GM18511 (cell line): ENCODE measurements around the gene HOXD9.

ENCODE experiments used
- ATAC-seq: cut with Tn5 transposase; IDR thresholded peaks from one replicate; pipeline ENCODE4 v1.9.1; 2021; ENCODE audit warnings: mild to moderate bottlenecking, moderate library complexity; ENCODE audit not compliant: unreplicated experiment

Gene HOXD9

DNA sequence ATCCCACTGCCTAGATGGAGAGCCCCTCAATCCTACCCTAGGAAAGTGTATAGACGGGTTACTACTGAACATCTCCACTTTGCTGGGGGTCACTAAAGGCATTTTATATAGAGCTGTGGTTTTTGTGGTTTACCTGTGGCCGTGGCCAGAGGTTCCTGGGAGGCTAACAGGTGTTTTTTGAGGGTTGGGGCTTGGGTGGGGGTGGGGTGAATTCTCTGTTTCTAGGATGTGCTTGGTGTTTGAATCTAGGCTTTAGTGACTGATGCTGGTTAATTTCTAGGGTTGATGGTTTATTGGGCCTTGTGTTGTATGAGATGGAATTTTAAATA lies 14.7 kb downstream of the HOXD9 start:
- no peak for ATAC-seq

DNA sequence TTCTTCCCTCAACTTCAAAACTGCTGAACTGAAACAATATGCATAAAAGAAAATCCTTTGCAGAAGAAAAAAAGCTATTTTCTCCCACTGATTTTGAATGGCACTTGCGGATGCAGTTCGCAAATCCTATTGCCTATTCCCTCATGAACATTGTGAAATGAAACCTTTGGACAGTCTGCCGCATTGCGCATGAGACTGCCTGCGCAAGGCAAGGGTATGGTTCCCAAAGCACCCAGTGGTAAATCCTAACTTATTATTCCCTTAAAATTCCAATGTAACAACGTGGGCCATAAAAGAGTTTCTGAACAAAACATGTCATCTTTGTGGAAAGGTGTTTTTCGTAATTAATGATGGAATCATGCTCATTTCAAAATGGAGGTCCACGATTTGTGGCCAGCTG lies 15.4 kb downstream of the HOXD9 start:
- no peak for ATAC-seq

DNA sequence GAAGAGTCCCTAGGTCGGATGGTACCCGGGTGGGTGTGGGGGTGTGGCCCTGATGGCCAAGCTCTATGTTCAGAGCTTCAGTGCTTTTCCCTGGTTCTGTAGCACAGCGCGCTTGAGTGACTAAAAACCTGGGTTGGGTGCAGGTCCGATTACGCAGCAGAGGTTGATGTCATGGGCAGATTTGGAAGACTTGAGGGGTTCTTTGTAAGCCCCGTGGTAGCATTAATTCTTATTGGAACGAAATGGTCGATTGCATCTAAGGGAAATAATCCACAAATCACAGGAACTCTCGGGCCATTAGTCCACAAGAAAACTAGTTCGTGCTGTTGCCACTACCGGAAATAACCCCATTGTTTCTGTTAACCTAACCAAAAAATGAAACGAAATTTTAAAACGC lies 16.0 kb downstream of the HOXD9 start:
- no peak for ATAC-seq

DNA sequence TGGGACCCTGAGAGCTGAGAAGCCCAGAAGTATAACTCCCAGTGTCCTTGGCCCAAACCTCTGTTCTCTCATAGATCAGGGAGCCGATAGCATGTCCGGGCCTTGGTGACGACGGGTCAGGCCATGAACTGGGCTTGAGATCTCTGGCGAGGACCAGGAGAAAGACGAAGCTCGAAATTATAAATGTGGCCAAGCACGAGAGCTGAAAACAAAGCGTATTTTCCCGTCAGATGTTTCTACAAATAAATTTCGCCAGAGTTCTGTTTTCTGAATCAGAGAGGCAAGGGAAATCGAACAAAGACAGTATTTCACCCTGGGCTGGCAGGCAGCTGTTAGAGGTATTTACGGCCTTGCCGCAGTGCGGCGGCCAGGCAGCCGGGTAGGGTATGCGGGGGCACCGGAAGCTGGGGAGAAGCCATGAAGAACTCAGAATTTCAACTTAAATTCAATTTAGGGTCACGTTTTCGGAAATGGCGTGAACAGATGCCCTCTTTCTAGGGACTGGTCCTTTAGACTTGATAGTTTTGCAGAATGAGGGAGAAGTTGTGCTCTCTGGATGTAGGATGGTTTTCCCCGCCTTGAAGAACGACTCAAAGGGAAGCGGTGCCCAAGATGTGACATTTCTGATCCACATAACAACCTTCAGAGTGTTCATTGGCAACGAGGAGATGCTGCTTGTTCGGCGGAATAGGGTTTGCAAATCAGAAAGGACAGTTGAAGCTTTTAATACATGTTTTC lies 16.6 kb downstream of the HOXD9 start:
- ATAC-seq: no peak

DNA sequence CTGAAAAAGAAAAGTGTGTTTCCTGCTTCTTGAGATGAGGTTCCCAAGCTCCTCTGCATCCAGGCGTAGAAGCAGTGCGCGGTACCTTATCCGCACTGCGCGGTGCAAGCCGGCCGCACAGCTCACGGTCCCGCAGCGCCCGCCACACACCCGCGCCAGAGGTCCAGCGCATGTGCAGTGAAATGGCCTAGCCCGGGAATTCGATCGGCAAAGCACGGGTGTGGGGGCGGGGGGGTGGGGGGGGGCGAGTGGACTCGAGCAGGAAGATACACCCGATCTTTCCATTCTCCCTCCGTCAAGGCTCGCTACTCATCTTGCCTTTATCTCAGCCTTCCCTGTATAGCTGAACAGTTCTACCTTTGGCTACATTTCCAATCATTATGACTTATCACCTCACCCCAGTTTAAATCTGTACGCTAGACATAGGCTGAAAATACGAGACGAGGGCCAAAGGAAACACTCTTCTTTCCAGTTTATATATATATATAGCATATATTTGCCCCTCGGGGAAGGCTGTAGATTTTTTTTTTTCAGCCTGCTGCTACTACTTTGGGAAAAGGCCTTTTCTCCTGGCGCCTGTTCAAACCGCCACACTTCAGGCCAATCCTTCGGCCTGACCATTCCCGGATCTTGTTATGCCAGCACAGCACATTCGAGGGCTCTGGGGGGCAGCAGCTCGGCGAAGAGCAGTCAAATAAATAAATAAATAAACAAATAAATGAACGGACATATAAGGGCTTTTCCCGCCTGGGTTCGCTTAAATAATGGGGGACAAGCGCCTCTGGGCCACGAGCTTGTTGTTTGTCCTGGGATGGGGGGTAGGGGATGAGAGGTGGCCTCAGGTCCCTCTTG lies 17.4 kb downstream of the HOXD9 start:
- no peak for ATAC-seq

DNA sequence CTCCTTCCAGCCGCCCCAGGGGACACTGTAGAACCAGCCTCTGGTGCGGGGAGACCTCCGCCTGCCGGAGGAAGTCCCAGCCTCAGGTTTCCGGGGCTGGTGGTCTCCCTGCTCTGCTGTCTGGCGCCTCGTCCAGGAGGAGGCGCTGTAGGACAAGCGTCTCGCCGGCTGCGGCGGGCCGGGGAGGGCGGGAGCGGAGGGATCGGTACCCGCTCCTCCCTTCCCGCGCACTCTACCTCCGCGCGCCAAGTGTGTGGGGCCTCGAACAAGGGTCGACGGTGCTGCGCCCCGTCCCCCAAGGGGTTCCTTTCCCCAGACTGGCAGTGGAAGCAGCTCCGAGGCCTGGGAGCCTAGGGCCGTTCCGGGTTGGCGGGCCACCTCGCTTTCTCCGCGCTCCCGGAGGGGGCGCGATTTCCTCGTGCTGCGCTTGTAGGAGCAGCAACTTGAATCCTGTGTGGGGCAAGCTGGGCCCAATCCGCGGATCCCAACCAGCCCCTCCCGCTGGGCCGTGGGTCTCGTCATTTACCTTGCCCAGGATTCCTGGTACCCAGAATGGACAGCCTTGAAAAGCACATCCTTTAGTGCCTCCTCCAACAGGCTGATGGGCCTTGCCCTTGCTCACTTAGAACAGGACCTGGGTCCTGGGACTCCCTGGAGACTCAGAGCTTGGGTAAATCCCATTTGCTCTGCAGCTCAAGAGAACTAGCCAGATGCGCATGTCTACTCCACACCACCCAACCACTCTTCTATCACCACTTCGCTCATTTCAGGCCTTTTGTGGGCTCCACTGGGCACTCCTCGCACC lies 18.2 kb downstream of the HOXD9 start:
- ATAC-seq: peak; percentile 96

DNA sequence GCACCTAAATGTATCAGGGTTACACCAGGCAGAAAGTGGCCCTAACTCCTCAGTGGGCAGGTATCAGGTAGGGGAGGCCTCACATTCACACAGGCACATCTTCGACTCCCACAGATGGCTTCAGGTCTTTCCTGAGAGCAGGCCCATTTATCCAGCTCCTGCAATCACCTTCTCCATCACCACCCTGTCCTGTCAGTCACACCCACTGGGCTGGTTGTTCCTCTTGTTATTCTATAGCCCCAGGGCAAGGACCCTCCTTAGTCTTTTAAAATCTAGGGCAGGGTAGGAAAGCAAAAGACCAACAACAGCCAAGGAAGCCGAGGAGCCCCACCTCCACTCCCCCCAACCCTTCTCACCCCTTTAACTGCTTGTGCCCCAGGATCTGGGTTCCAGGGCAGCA lies 19.8 kb downstream of the HOXD9 start:
- no peak for ATAC-seq

DNA sequence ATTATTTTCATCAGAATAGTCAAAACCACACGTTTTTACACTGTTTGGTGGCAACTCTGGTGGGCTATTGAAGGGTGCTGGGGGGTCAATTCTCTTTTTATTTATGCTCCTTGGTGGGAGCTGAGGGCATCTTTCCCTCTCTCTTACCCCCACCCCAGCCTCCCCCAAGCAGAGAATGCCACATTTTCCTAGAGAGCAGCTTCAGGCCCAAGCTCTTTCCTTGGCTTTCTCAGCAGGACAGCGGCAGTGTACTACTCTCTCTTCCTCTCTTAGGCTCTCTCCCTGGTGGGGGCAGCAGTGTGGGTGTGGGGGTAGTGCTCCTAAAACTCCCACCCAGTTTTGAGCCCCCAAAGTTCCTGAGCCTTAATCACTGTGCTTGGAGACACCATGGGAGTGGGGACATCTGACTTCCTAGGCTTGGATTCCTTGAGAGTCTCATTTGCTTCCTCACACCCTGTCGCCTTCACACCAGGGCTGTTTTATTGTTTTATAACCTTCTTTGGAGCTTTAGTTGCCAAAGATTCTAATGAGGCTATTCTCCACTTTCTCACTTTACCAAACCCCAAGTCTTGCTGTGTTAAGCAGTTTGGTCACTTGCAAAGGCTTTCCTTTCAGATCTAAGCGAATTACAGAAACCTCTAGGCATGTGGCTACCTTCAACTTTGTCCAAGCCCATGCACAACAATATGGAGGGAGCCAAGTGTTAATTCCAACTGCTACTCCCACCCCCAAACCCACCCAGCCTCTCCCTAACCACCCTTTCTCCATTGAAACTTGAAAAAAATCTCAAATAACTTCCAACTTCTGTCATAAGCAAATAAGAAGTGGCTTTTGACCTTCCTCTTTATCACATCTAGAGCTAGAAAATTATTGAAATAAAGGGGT lies 22.8 kb downstream of the HOXD9 start:
- ATAC-seq: no peak

DNA sequence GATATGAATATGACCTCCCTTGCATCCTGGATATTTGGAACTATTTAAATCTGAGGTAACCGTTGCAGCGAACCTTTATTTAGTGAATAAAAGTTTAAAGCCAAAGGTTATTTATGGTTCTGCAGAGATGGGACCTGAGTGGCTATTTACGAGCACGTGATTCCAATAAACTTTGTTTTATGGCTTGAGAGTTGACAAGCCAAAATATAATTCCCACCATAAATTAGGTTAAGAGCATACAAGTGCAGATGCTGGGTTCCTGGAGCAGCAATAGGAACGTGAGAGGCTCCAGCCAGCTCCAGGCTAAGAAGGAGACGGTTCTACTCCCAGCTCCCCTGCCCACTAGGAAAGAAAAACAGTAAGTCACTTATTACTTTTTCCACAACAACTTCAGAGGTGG lies 23.6 kb downstream of the HOXD9 start:
- ATAC-seq: no peak

DNA sequence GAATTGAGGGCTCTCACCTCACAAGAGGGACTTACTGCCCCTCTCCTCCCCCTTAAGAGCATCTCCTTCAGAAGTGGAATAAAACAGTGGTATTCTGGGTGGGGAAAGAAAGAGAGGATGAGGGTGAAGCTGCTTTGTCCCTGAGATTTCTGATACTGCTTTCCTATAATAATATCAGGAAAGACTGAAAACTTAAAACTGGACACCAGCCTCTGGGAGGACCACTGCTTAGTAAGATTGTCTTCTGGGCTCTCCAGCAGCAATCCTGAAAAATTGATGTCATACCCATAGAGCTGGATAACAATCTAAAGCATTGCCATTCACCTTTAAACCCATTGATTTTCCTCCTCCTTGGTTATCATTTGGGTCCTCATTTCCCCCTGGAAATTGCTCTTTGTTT lies 24.1 kb downstream of the HOXD9 start:
- no peak for ATAC-seq

DNA sequence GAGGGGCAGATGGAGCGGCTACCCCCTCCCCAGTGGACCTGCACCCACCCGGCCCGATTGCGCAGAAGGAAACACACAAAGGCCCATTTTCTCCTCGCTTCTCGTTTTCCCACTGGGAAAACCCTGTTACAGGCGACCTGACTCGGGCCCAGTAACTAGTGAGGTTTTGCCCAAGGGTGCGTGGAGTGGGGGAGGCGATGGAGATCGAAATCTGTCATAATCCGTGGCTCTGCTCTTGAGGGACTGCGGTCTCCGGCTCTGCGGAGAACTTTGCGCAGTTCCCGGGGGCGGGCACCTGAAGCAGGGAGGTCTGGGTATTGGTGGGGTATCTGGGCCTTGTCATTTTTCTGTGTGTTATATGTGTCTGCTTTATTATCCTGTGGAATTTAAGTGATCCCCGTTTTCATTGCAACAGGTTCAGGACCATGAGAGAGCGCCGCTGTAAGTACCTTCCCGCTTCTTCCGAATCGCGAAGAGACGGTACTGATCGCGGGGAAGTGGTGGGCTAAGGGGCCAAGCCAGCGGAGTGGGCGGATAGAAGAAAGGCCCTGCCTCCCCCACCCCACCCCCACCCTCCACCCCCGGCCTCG lies 24.8 kb downstream of the HOXD9 start:
- ATAC-seq: no peak

DNA sequence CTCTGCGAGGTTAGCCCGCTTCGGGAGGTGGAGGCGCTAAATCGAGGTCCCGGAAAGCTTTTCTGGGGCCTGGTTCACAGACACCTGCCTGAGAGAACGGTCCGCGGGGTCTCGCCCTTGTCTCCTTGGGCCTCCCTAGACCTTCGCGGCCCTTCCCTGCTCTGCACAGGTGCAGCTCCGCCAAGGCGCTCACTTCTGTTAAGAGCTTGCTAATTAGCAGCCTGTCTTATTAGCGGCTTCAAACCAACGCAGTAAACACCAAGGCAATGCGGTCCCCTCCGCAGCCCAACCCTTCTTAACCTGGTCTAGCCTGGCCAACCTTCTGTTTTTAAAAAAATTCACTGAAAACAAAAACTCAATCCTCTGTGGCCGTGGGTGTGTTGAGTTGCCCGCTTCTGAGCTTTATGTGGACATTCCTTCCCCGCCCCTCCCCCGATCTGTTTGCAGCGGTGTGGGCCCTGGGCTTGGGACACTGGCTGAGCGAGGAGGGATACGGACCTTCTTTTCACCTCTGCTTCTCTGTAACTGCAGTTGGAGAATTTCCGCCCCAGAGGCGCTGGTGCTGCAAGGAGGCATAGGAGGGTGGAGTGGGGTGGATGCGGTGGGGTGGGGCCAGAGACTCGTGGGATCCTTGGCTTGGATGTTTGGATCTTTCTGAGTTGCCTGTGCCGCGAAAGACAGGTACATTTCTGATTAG lies 25.4 kb downstream of the HOXD9 start:
- no peak for ATAC-seq

DNA sequence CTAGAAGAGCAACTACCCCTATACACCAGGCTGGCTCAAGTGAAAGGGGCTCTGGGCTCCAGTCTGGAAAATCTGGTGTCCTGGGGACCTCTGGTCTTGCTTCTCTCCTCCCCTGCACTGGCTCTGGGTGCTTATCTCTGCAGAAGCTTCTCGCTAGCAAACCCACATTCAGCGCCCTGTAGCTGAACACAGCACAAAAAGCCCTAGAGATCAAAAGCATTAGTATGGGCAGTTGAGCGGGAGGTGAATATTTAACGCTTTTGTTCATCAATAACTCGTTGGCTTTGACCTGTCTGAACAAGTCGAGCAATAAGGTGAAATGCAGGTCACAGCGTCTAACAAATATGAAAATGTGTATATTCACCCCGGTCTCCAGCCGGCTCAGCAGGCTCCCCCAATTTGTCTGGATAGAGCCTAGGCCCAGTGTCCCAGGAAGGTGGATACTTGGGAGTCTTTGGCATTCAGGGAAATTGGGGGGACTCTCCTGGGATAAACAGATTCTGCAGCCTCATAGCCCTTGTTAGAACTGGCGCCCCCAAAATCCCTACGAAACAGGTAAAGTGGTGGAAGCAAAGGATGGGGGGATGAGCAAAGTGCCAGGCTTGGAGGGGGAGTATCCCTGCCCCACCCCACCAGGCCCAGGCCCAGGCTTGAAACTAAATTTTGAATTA lies 26.4 kb downstream of the HOXD9 start:
- no peak for ATAC-seq

DNA sequence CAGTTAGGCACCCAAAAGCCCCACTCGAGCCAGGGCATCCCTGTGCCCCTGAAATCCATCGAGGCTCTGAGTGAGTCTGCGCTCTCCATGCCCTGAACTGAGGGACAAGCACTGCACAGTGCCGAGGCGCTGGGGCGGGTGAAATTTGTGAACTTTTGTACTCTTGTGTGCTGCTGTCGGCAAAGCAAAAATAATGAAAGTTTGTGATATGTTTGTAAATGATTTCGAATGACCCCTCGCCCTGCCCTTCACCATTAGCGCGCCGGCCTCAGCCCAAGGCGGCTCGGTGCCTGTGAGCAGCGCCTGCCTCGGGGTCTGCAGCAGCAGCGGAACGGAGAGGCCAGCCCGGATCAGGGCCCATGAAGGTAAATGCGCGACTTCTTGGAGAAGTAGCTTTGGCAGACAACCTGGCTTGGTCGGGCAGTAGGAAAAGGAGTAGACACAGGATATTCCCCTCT lies 27.0 kb downstream of the HOXD9 start:
- no peak for ATAC-seq

DNA sequence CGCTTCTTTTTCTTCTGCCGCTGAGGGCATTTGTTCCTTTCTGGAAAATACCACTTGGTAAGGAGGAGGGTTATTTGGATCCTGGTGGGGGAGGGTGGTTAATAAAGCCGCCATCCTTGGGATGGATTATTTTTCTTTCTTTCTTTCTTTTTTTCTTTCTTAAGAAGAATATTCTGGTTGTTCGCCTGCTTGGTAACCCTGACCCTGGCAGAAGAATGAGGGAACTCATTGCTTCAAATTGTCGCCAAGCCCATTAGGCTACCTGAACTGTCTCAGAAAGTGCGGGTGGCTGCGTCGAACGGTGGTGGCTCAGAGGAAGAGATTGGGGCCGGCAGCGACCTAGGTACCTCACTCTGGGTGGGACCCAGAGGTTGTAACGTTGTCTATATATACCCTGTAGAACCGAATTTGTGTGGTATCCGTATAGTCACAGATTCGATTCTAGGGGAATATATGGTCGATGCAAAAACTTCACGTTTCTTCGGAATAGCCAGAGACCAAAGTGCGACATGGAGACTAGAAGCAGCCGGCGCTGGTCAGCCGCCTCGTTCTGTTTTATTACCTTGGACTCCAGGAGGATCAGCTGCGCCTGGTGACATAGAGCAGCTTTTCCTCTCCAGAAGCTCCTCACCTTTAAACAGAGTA lies 27.5 kb downstream of the HOXD9 start:
- no peak for ATAC-seq

DNA sequence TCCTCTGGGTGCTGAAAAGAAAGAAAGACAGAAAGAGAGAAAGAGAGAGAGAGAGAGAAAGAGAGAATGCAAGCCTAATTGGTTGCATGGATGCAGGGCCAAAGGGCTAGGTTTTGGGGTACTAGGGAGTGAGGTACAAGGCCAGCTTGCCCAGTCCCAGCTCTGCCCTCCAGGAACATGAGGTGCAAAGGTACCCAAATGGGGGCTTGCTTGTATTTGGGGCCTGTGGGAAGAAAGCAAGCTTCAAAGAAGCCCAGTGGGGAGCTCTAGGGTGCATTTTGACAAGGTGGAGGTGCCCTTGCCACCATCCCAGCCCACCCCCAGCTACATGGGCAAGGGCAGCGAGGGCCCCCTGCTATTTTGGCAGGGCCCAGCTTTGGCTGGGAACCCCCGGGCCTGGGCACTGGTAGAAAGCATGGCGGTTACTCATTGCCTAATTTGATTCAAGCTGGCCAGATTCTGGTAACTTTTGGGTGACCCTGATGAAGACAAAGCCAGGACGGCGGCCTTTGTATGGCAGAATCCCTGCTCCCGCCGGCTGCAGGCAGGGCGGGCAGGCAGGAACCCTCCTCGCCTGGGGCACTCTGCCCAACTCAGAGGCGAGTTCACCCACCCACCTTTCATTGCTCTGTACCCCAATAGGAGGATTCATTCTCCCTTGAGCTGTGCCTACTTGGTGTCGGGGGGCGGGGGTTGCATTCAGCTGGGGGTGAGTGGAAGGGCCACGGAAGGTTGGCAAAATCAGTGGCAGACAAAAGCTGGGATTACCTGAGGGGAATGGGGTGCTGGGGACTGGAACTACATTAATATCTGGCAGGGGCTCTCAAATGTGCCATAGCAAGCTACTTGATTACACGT lies 28.3 kb downstream of the HOXD9 start:
- no peak for ATAC-seq

DNA sequence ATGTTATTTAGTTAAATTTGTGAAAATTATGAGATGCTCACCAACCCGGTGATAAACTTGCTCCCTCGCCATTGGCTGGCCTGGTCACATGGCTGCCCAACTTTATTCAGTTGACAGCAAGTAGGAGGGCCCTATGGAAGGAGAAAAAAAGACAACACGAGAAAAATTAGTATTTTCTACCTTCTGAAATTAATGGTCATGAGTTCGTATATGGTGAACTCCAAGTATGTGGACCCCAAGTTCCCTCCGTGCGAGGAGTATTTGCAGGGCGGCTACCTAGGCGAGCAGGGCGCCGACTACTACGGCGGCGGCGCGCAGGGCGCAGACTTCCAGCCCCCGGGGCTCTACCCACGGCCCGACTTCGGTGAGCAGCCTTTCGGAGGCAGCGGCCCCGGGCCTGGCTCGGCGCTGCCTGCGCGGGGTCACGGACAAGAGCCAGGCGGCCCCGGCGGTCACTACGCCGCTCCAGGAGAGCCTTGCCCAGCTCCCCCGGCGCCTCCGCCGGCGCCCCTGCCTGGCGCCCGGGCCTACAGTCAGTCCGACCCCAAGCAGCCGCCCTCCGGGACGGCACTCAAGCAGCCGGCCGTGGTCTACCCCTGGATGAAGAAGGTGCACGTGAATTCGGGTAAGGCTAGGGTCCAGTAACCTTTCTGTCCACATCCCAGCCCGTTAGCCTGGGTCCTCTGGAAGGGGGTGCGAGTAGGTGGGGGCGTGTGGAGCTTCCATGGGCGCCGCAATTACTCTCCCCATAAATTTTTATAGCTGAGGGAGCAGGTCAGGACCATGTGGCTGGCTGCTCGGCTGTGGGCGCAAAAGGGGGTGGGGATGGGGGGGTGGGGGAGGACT lies 29.1 kb downstream of the HOXD9 start, which contains the start of gene HOXD4:
Gene HOXD4 (plus strand): TSS at position 109 of the 846 bp plus-strand sequence. CDS start 84 bp downstream, at position 193.
- no peak for ATAC-seq
